ENCODE results near the gene RIMS4.

Gene RIMS4

DNA sequence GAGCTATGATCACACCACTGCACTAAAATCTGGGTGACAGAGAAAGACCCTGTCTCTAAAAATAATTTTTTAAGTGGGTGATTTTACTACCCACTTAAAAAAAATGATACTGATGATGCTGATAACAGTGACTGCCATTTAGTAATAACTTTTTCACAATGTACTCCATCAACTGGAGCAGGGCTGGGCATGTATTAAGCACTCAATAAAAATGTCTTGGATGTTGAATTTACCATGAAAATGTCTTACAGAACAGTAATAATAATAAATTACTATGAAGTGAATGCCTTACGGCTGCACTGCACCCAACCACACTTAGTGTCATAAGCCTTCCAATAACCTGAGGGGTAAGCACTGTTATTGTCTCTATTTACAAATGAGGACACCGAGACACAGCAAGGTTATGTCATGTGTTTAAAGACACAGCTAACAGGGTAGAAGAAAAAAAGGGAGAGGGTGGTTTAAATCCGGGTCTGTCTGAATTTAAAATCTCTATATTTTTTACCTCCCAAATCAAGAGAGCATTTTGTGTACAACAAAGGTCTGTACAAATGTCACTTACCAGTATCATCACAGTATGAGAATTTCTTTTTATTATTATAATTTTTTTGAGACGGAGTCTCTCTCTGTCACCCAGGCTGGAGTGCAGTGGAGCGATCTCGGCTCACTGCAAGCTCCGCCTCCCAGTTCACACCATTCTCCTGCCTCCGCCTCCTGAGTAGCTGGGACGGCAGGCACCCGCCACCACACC, 21.5 kb downstream of the RIMS4 start:
- Histone ChIP-seq H3K79me2 (ENCODE audit: insufficient read depth, low read depth) (no peaks in the 10 kb centered on the region), H3K36me3 (ENCODE audit: insufficient read depth) (no peaks in the 10 kb centered on the region), H3K4me2 (no peak overlapping the region), H2AFZ (ENCODE audit: low read depth) (no peak overlapping the region), H3K4me1 (ENCODE audit: low read depth, poor library complexity, severe bottlenecking) (no peaks in the 10 kb centered on the region), H3K4me3 (IDR thresholded peaks at IDR 0.05; ENCODE audit: insufficient read depth, low read depth, low read length) (no peak overlapping the region), H3K27ac (no peak overlapping the region), H3K27me3 (ENCODE audit: insufficient read depth, low read depth) (no peaks in the 10 kb centered on the region; the same call in 1 of the 2 replicates), H3K9ac (no peak overlapping the region), H4K20me1 (ENCODE audit: insufficient read depth) (no peaks in the 10 kb centered on the region)
- TF ChIP-seq, protein P1, sequence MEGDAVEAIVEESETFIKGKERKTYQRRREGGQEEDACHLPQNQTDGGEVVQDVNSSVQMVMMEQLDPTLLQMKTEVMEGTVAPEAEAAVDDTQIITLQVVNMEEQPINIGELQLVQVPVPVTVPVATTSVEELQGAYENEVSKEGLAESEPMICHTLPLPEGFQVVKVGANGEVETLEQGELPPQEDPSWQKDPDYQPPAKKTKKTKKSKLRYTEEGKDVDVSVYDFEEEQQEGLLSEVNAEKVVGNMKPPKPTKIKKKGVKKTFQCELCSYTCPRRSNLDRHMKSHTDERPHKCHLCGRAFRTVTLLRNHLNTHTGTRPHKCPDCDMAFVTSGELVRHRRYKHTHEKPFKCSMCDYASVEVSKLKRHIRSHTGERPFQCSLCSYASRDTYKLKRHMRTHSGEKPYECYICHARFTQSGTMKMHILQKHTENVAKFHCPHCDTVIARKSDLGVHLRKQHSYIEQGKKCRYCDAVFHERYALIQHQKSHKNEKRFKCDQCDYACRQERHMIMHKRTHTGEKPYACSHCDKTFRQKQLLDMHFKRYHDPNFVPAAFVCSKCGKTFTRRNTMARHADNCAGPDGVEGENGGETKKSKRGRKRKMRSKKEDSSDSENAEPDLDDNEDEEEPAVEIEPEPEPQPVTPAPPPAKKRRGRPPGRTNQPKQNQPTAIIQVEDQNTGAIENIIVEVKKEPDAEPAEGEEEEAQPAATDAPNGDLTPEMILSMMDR (conservative IDR thresholded peaks at IDR 0.05; ENCODE audit: low read depth, low read length): no peak

DNA sequence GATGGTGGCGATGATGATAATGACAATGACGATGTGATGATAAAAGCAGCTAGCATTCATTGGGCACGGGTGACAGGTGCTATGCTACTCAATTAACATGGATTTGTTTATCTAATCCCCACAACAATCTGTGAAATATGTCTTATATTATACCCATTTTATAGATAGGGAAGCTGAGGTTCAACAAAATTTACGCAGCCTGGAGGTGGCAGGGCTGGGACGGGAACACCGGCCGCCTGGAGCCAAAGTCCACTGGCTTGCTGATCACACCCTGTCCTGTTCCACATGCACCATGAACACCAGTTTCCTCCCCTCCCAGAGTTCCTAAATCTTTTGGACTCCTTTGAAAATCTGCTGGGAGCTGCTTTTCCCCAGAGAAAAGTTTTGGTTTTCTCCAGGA, 23.0 kb downstream of the RIMS4 start:
- H3K4me2 ChIP-seq: no peak overlapping the region
- no peaks in the 10 kb centered on the region for H3K36me3 ChIP-seq (ENCODE audit: insufficient read depth)
- H3K4me3 ChIP-seq (IDR thresholded peaks at IDR 0.05; ENCODE audit: insufficient read depth, low read depth, low read length): no peak overlapping the region
- H3K27me3 ChIP-seq (ENCODE audit: insufficient read depth, low read depth): no peaks in the 10 kb centered on the region; the same call in 1 of the 2 replicates
- H3K79me2 ChIP-seq (ENCODE audit: insufficient read depth, low read depth): no peaks in the 10 kb centered on the region
- H3K27ac ChIP-seq: no peak overlapping the region
- H3K4me1 ChIP-seq (ENCODE audit: low read depth, poor library complexity, severe bottlenecking): no peaks in the 10 kb centered on the region
- TF ChIP-seq, protein P1 (conservative IDR thresholded peaks at IDR 0.05; ENCODE audit: low read depth, low read length): no peak
- no peaks in the 10 kb centered on the region for H4K20me1 ChIP-seq (ENCODE audit: insufficient read depth)
- H3K9ac ChIP-seq: no peak overlapping the region
- no peak overlapping the region for H2AFZ ChIP-seq (ENCODE audit: low read depth)

GRCh38 chr20:44785768-44786167, 24.6 kb downstream of the RIMS4 start:
- no peaks in the 10 kb centered on the region for H4K20me1 ChIP-seq (ENCODE audit: insufficient read depth)
- no peak overlapping the region for H2AFZ ChIP-seq (ENCODE audit: low read depth)
- no peaks in the 10 kb centered on the region for H3K36me3 ChIP-seq (ENCODE audit: insufficient read depth)
- no peak overlapping the region for H3K4me3 ChIP-seq (IDR thresholded peaks at IDR 0.05; ENCODE audit: insufficient read depth, low read depth, low read length)
- H3K79me2 ChIP-seq (ENCODE audit: insufficient read depth, low read depth): no peaks in the 10 kb centered on the region
- TF ChIP-seq, protein P1 (conservative IDR thresholded peaks at IDR 0.05; ENCODE audit: low read depth, low read length): no peak
- no peak overlapping the region for H3K27ac ChIP-seq
- H3K9ac ChIP-seq: no peak overlapping the region
- H3K4me2 ChIP-seq: no peak overlapping the region
- H3K27me3 ChIP-seq (ENCODE audit: insufficient read depth, low read depth): no peaks in the 10 kb centered on the region; the same call in 1 of the 2 replicates
- H3K4me1 ChIP-seq (ENCODE audit: low read depth, poor library complexity, severe bottlenecking): no peaks in the 10 kb centered on the region

- Histone ChIP-seq H3K4me1 (ENCODE audit: low read depth, poor library complexity, severe bottlenecking) (no peaks in the 10 kb centered on the region), H3K27ac (no peak overlapping the region), H3K36me3 (ENCODE audit: insufficient read depth) (no peaks in the 10 kb centered on the region), H3K9ac (no peak overlapping the region), H3K79me2 (ENCODE audit: insufficient read depth, low read depth) (no peaks in the 10 kb centered on the region), H2AFZ (ENCODE audit: low read depth) (no peak overlapping the region), H3K4me2 (no peak overlapping the region), H3K27me3 (ENCODE audit: insufficient read depth, low read depth) (no peaks in the 10 kb centered on the region; the same call in 1 of the 2 replicates), H4K20me1 (ENCODE audit: insufficient read depth) (no peaks in the 10 kb centered on the region), H3K4me3 (IDR thresholded peaks at IDR 0.05; ENCODE audit: insufficient read depth, low read depth, low read length) (no peak overlapping the region)
- TF ChIP-seq, protein P1 (conservative IDR thresholded peaks at IDR 0.05; ENCODE audit: low read depth, low read length): no peak
Observed at GRCh38 chr20:44784688-44785087, 25.7 kb downstream of the RIMS4 start.
